HepG2 (cell line): ENCODE results near the gene RPL36AL. TPM values are rescaled to one million over a fixed set of nuclear protein-coding genes. Genes with fewer than 3 reads are reported as not detected.

Source experiments
- BRF2 ChIP-seq: sonication (generic); formaldehyde crosslinking; IDR thresholded peaks from 2 replicates; pipeline ENCODE4 v1.8.1; 2022; ENCODE audit warnings: mild to moderate bottlenecking, missing genetic modification reagents
- CBX5 ChIP-seq: sonication (generic); formaldehyde crosslinking; IDR thresholded peaks from 2 replicates; pipeline ENCODE4 v1.4.0; 2020; ENCODE audit warnings: missing genetic modification reagents, borderline replicate concordance
- DNMT3B ChIP-seq: conservative IDR thresholded peaks from 2 replicates; pipeline ENCODE4 v1.6.1; 2016; ENCODE audit warnings: missing biosample characterization, control low read depth
- DR1 ChIP-seq: sonication (generic); formaldehyde crosslinking; IDR thresholded peaks from 2 replicates; pipeline ENCODE4 v1.8.0; 2021; ENCODE audit warnings: mild to moderate bottlenecking, missing genetic modification reagents, inconsistent platforms
- ETV5 ChIP-seq: IDR thresholded peaks from 2 replicates; pipeline ENCODE4 v1.6.1; 2018; ENCODE audit warnings: missing biosample characterization, missing genetic modification reagents, inconsistent platforms, borderline replicate concordance
- HNF4G ChIP-seq, 2 experiments: sonication (generic) in 1 of 2; formaldehyde crosslinking in 1 of 2; IDR thresholded peaks; 2 replicates each; pipeline versions ENCODE4 v1.4.0 to v1.6.1; 2011 to 2020; ENCODE audit warnings: borderline replicate concordance in 2 of 2, low read depth in 2 of 2, mild to moderate bottlenecking in 2 of 2, low read length in 1 of 2, missing genetic modification reagents in 1 of 2, moderate library complexity in 1 of 2
- IKZF4 ChIP-seq: sonication (generic); formaldehyde crosslinking; IDR thresholded peaks from 2 replicates; pipeline ENCODE4 v1.5.1; 2020; ENCODE audit warnings: borderline replicate concordance, mild to moderate bottlenecking, low read depth, missing genetic modification reagents; ENCODE audit errors: not compliant biosample characterization
- KDM2A ChIP-seq: sonication (generic); formaldehyde crosslinking; IDR thresholded peaks from 2 replicates; pipeline ENCODE4 v1.4.0; 2020; ENCODE audit warnings: low read depth, missing genetic modification reagents, borderline replicate concordance
- KLF12 ChIP-seq: sonication (generic); formaldehyde crosslinking; IDR thresholded peaks from 2 replicates; pipeline ENCODE4 v1.4.0; 2020; ENCODE audit warnings: missing genetic modification reagents, borderline replicate concordance
- RAD21 ChIP-seq: fragments of 450-650 bp; formaldehyde crosslinking; IDR thresholded peaks from 2 replicates; pipeline ENCODE4 v1.5.0; 2020; ENCODE audit warnings: mild to moderate bottlenecking
- RFXAP ChIP-seq: sonication (generic); formaldehyde crosslinking; IDR thresholded peaks from 2 replicates; pipeline ENCODE4 v1.4.0; 2020; ENCODE audit warnings: missing genetic modification reagents, borderline replicate concordance
- SIX4 ChIP-seq: sonication (generic); formaldehyde crosslinking; IDR thresholded peaks from 2 replicates; pipeline ENCODE4 v1.4.0; 2020; ENCODE audit warnings: missing genetic modification reagents
- ZKSCAN8 ChIP-seq: IDR thresholded peaks from 2 replicates; pipeline ENCODE4 v1.6.1; 2016; ENCODE audit warnings: borderline replicate concordance, missing genetic modification reagents, missing compliant biosample characterization
- ZNF160 ChIP-seq: sonication (generic); formaldehyde crosslinking; IDR thresholded peaks from 2 replicates; pipeline ENCODE4 v1.8.0; 2022; ENCODE audit warnings: mild to moderate bottlenecking, inconsistent platforms, missing genetic modification reagents
- ZNF256 ChIP-seq: sonication (generic); formaldehyde crosslinking; conservative IDR thresholded peaks from 2 replicates; pipeline ENCODE4 v1.4.0; 2020; ENCODE audit warnings: missing genetic modification reagents
- ZNF275 ChIP-seq: sonication (generic); formaldehyde crosslinking; IDR thresholded peaks from 2 replicates; pipeline ENCODE4 v1.8.0; 2022; ENCODE audit warnings: missing genetic modification reagents, mild to moderate bottlenecking, inconsistent platforms, borderline replicate concordance
- ZNF564 ChIP-seq: sonication (generic); formaldehyde crosslinking; IDR thresholded peaks from 2 replicates; pipeline ENCODE4 v1.8.1; 2023; ENCODE audit warnings: mild to moderate bottlenecking, missing genetic modification reagents
- ZNF674 ChIP-seq: sonication (generic); formaldehyde crosslinking; IDR thresholded peaks from 2 replicates; pipeline ENCODE4 v1.5.0; 2020; ENCODE audit warnings: low read depth, mild to moderate bottlenecking, missing genetic modification reagents
- polyA plus RNA-seq, 8 experiments: library from polyadenylated mRNA; depleted of rRNA in 3 of 8; stranded (reverse) in 7 of 8; unstranded in 1 of 8; fragments of >200 nt; fragmentation: Illumina TruSeq in 4 of 8; extraction: Trizol in 4 of 8; gene quantifications; 2 replicates each; pipeline versions ENCODE4 v1.2.1 to v1.2.3, GENCODE V29; 2011 to 2016; ENCODE audit warnings: low read depth in 4 of 8, missing spikeins in 1 of 8, mixed read lengths in 1 of 8; ENCODE audit not compliant: insufficient read depth in 1 of 8
- total RNA-seq, 5 experiments: library from RNA; depleted of rRNA; stranded (reverse); fragments of >200 nt; fragmentation: Illumina TruSeq; extraction: Trizol; gene quantifications; 2 replicates each; pipeline ENCODE4 v1.2.3, GENCODE V29; 2016; ENCODE audit warnings: low read depth in 1 of 5
- TF ChIP-seq, protein P1 (sequence below): sonication (generic); formaldehyde crosslinking; IDR thresholded peaks from 2 replicates; pipeline ENCODE4 v1.8.1; 2023; ENCODE audit warnings: missing genetic modification reagents, inconsistent platforms, borderline replicate concordance
- TF ChIP-seq, protein P2 (sequence below): sonication (generic); formaldehyde crosslinking; IDR thresholded peaks from 2 replicates; pipeline ENCODE4 v1.4.0; 2020; ENCODE audit warnings: missing genetic modification reagents, borderline replicate concordance

RPL36AL gene
- total and polyA plus RNA-seq, 2 of the 13 experiments (the other 11 are each of a cell fraction or from before 2014, with no cell fraction given) = 90.0 to 294 TPM

DNA sequence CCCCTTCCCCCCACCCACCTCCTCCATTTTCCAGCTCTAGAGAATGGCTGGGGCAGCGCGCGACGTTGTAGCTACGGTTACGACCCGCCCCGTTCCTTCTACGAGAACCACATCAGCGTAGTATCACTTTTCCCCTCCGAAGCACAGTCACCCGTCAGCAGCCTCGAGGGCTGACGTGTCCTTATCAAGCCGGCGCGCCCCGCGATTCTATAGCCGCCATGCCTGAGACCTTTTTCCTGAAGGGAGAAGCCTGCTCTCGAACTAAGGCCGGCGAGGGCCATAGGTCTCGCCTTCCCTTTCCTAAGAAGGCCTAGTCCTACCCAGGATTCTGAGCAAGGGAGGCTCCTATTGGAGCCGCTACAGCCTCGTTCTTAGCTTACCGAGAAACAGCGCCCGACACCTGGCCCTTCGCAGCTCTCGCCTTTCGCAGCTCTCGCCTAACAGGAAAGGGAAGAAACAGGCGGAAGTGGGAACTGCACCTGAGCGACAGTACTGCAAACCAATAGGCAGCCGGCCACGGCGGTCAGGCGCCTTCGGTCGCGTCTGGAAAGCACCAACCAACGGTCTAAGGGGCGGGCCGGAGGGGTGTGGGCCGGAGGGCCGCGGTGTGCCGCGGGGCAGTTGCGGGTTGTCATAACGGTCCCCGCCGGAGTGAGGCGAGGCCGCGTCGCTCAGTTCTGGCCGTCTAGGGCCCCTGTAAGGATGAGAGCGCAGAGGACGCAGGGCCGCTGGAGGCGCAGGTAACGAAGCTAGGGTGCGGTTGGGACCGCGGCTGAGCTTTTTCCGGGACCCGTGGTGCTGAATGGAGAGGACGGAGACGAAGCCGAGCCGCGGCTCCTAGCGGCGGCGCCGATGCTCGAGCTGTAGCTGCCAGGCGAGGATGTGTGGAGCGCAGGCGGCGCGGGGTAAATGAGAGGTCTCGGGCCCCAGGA lies at the start of gene RPL36AL, which contains the start of gene MGAT2 (continued):
- TF ChIP-seq, protein P1, sequence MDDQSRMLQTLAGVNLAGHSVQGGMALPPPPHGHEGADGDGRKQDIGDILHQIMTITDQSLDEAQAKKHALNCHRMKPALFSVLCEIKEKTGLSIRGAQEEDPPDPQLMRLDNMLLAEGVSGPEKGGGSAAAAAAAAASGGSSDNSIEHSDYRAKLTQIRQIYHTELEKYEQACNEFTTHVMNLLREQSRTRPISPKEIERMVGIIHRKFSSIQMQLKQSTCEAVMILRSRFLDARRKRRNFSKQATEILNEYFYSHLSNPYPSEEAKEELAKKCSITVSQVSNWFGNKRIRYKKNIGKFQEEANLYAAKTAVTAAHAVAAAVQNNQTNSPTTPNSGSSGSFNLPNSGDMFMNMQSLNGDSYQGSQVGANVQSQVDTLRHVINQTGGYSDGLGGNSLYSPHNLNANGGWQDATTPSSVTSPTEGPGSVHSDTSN (CRISPR knock-in tag) = peak; percentile 93
- peak; percentile 63 for TF ChIP-seq RAD21 (CRISPR knock-in tag)
- no peak for TF ChIP-seq ZNF674
- peak; percentile 75; the same call in 1 of the 2 replicates for TF ChIP-seq KDM2A
- peak; percentile 25; the same call in 1 of the 2 replicates for TF ChIP-seq DNMT3B (CRISPR knock-in tag)
- 0 out of 2 replicates have a peak, but pooled peaks have one; percentile 5 for TF ChIP-seq RFXAP (CRISPR knock-in tag)
- peak; percentile 78; the same call in 1 of the 2 replicates for TF ChIP-seq DR1 (CRISPR knock-in tag)
- TF ChIP-seq ZKSCAN8 (CRISPR knock-in tag) = no peak
- peak; percentile 92; the same call in 1 of the 2 replicates for TF ChIP-seq BRF2 (CRISPR knock-in tag)
- no peak for TF ChIP-seq ZNF160 (CRISPR knock-in tag)
- TF ChIP-seq ETV5 (CRISPR knock-in tag) = peak; percentile 37; the same call in 1 of the 2 replicates
- peak; percentile 22 for TF ChIP-seq ZNF564
- TF ChIP-seq, protein P2, sequence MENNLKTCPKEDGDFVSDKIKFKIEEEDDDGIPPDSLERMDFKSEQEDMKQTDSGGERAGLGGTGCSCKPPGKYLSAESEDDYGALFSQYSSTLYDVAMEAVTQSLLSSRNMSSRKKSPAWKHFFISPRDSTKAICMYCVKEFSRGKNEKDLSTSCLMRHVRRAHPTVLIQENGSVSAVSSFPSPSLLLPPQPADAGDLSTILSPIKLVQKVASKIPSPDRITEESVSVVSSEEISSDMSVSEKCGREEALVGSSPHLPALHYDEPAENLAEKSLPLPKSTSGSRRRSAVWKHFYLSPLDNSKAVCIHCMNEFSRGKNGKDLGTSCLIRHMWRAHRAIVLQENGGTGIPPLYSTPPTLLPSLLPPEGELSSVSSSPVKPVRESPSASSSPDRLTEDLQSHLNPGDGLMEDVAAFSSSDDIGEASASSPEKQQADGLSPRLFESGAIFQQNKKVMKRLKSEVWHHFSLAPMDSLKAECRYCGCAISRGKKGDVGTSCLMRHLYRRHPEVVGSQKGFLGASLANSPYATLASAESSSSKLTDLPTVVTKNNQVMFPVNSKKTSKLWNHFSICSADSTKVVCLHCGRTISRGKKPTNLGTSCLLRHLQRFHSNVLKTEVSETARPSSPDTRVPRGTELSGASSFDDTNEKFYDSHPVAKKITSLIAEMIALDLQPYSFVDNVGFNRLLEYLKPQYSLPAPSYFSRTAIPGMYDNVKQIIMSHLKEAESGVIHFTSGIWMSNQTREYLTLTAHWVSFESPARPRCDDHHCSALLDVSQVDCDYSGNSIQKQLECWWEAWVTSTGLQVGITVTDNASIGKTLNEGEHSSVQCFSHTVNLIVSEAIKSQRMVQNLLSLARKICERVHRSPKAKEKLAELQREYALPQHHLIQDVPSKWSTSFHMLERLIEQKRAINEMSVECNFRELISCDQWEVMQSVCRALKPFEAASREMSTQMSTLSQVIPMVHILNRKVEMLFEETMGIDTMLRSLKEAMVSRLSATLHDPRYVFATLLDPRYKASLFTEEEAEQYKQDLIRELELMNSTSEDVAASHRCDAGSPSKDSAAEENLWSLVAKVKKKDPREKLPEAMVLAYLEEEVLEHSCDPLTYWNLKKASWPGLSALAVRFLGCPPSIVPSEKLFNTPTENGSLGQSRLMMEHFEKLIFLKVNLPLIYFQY (CRISPR knock-in tag) = peak; percentile 69; the same call in 1 of the 2 replicates
- 0 out of 2 replicates have a peak, but pooled peaks have one; percentile 5 for TF ChIP-seq SIX4
- TF ChIP-seq CBX5 = no peak; the same call in 1 of the 2 replicates
- no peak for TF ChIP-seq IKZF4
- no peak for TF ChIP-seq HNF4G (IDR thresholded peaks at IDR 0.05; ENCODE audit: borderline replicate concordance, low read depth, low read length)
- no peak for TF ChIP-seq HNF4G (CRISPR knock-in tag; IDR thresholded peaks at IDR 0.05; ENCODE audit: borderline replicate concordance, low read depth)
- no peak for TF ChIP-seq ZNF275 (CRISPR knock-in tag)
- TF ChIP-seq KLF12 = peak; percentile 59; the same call in 1 of the 2 replicates
- 0 out of 2 replicates have a peak, but pooled peaks have one; percentile 81 for TF ChIP-seq ZNF256 (CRISPR knock-in tag)
